ENCODE data around the gene RPL41. TPM values are rescaled to one million over a fixed set of nuclear protein-coding genes. Genes with fewer than 3 reads are reported as not detected.

Gene RPL41
- total and polyA plus RNA-seq, 9 of the 15 experiments (the other 6 are each of a cell fraction or from before 2014, with no cell fraction given), result 3,403 to 11,276 (median 5,604) TPM

DNA sequence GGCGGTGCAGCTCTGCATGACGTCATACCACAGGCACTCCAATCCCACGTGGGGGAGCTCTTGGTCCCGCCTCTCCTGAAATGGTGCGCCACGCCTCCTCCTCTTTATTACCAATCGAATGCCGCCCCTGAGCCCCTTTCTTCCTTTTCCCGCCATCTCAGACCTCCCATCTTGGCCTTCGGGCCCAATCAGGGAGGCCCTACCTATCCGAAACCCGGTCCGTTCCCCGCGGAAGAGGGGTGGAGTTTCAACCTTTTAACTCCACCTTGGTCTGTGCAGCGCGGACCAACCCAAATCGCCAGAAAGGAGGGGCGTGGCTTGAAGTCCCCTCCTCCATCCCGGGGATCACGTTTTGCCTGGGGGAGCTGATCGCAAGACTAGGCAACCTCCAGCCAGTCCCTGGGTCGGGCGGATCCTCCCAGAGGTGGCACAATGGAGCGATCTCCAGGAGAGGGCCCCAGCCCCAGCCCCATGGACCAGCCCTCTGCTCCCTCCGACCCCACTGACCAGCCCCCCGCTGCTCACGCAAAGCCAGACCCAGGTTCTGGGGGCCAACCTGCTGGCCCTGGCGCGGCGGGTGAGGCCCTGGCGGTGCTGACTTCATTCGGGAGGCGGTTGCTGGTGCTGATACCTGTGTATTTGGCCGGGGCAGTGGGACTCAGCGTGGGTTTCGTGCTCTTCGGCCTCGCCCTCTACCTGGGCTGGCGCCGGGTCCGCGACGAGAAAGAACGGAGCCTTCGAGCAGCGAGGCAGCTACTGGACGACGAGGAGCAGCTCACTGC, 11.6 kb downstream of the RPL41 start, which contains the start of gene ESYT1 (continued):
- TF ChIP-seq, protein P1, sequence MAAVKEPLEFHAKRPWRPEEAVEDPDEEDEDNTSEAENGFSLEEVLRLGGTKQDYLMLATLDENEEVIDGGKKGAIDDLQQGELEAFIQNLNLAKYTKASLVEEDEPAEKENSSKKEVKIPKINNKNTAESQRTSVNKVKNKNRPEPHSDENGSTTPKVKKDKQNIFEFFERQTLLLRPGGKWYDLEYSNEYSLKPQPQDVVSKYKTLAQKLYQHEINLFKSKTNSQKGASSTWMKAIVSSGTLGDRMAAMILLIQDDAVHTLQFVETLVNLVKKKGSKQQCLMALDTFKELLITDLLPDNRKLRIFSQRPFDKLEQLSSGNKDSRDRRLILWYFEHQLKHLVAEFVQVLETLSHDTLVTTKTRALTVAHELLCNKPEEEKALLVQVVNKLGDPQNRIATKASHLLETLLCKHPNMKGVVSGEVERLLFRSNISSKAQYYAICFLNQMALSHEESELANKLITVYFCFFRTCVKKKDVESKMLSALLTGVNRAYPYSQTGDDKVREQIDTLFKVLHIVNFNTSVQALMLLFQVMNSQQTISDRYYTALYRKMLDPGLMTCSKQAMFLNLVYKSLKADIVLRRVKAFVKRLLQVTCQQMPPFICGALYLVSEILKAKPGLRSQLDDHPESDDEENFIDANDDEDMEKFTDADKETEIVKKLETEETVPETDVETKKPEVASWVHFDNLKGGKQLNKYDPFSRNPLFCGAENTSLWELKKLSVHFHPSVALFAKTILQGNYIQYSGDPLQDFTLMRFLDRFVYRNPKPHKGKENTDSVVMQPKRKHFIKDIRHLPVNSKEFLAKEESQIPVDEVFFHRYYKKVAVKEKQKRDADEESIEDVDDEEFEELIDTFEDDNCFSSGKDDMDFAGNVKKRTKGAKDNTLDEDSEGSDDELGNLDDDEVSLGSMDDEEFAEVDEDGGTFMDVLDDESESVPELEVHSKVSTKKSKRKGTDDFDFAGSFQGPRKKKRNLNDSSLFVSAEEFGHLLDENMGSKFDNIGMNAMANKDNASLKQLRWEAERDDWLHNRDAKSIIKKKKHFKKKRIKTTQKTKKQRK (IDR thresholded peaks at IDR 0.05; ENCODE audit: borderline replicate concordance, low read depth, low read length), result no peak

DNA sequence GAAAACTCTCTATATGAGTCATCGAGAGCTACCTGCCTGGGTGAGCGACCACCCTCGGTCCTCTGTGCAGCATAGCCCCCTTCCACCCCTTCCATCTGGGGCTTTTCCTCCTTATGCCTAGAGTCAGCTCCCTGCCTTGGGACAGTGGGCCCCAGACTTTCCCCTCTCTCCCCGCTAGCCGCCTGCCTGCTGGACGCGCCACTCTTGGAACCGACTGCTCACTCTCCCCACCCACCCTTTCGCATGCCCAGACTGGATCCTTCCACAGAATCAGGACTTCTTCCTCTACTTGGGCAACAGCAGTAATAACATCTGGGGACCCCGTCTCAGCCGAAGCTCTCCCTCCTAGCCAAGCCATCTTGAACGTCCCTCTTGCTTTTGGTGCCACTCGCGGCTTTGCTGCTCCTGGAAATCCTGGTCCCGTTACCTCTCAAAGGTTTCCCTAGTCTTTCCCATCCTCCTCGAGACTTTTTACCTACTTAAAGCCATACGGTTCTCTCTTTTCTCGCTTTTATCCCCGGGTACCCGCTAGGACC, 12.3 kb downstream of the RPL41 start:
- H3K27me3 ChIP-seq (ENCODE audit: control insufficient read depth in 2 of 2, insufficient read depth in 2 of 2, low read length in 2 of 2), result no peaks in the 10 kb centered on the region
- H3K36me3 ChIP-seq (ENCODE audit: control insufficient read depth, insufficient read depth, low read length), result peaks cover 43% of the 10 kb centered on the region
- peak; percentile 2 for ATAC-seq
- H3K9me1 ChIP-seq (ENCODE audit: control insufficient read depth, insufficient read depth, low read length), result peaks cover 6% of the 10 kb centered on the region
- peak overlapping the region; percentile 93 for H3K27ac ChIP-seq (ENCODE audit: extremely low read depth, low read depth, low read length)
- H4K20me1 ChIP-seq (replicated peaks; ENCODE audit: control insufficient read depth, insufficient read depth, low read length), result peaks cover 5% of the 10 kb centered on the region
- BruUV-seq (replicated peaks), result no TSS peak
- 0% methylated on average over 20 of the region's 20 CpGs for WGBS (ENCODE audit: insufficient coverage, low coverage, missing lambda C conversion rate)
- no peaks in the 10 kb centered on the region for H3K9me3 ChIP-seq (replicated peaks; ENCODE audit: control insufficient read depth, insufficient read depth, low read depth, low read length)
- peaks cover 55% of the 10 kb centered on the region for H3K79me2 ChIP-seq (ENCODE audit: control insufficient read depth, insufficient read depth, low read length)
- in situ Hi-C loops (cut with MboI), result loop anchor here (5.0 to 10.0 kb wide), 2 partner anchors 59 to 336 kb away; partner anchors contain the start of genes SMARCC2 and SPRYD4
- H2AFZ ChIP-seq (ENCODE audit: low read depth, low read length), result peak overlapping the region; percentile 34; the same call in 1 of the 2 replicates
- H3K9ac ChIP-seq (ENCODE audit: insufficient read depth in 1 of 2, low read depth in 2 of 2, low read length in 2 of 2), result peak overlapping the region; percentile 96 to 98
- ChIA-PET CTCF (ENCODE audit: low intra/inter-chr PET ratio) (no interaction called here), POLR2A (interaction anchor here (0.6 to 5.6 kb wide), 15 partner anchors 9 to 510 kb away, joined by 3 to 85 read pairs (median 7); partner anchors contain the start of genes MYL6, PA2G4, RNF41 and RPL41)
- intact Hi-C loops (cut with micrococcal nuclease), result no loop called here
- H3K4me2 ChIP-seq (ENCODE audit: insufficient read depth, low read length), result peak overlapping the region; percentile 98
- peak overlapping the region; percentile 92 for H3K4me3 ChIP-seq
- FAIRE-seq, result no peak
- DNase-seq (ENCODE audit: extremely low read depth in 1 of 4, low spot score in 3 of 4), result peak in 2 of 4 experiments; percentile 33 to 35
- peaks cover 31 to 44% of the 10 kb centered on the region in 2 experiments for H3K4me1 ChIP-seq (replicated peaks in 1 of 2; ENCODE audit: control insufficient read depth in 2 of 2, insufficient read depth in 2 of 2, low read length in 2 of 2)
- TF ChIP-seq SAP30 (IDR thresholded peaks at IDR 0.05; ENCODE audit: borderline replicate concordance, insufficient read depth, low read depth, low read length, poor library complexity, severe bottlenecking) (peak; percentile 63), ZNF140 (CRISPR knock-in tag; IDR thresholded peaks at IDR 0.05) (no peak), NR1H2 (CRISPR knock-in tag; IDR thresholded peaks at IDR 0.05) (peak; percentile 64; the same call in 1 of the 2 replicates), HMG20B (CRISPR knock-in tag; IDR thresholded peaks at IDR 0.05) (no peak), AFF1 (IDR thresholded peaks at IDR 0.05; ENCODE audit: low read depth in 1 of 2, partially characterized antibody in 2 of 2) (peak in 1 of 2 experiments; percentile 63), ZNF586 (CRISPR knock-in tag; conservative IDR thresholded peaks at IDR 0.05) (no peak), DPF2 (IDR thresholded peaks at IDR 0.05) (no peak)

All from K562 (cell line).